SW 1271 (cell line): ENCODE data around the gene CEBPG.

ENCODE experiments used
- DNase-seq, 2 experiments: peaks; one replicate each; lab custom pipeline; 2025; lab: John Stamatoyannopoulos, UW

The CEBPG gene

DNA sequence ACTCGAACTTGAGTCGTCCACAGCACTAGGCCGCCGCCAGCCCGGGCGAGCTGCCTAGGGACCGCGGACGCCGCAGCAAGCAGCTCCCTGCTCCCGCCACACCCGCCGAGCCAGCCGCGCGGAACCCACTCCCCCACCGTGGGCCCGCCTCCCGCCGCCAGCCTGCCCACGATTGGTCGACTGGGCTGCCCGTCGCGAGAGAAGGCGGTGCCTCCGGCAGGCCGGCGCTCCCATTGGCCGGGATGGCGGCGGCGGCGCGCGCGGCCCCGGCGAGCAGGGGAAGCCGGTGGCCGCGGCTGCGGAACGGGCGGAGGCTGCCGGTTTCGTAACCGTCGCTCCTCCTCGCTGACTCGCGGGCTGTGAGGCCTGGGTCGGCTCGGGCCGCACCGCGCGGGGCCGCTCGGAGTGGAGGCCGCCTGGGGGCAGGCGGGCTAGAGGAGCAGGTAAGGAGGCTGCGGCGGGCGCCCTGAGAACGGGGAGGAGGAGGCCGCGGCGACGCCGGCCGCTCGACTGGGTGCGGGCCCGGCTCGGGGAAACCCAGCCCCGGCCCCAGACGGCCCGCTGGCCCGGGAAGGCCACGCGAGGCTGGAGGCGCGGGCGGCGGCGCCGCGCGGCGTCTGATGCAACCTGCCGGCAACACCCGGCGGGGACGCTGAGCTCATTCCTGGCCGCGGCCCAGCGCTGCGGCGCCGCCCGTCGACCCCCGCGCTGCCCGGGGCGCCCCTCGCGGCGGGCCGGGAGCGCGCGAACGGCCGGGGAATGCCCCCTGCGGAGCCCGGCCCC is at the start of gene CEBPG:
Gene CEBPG, plus strand, starts transcription at position 257 of the 783 bp plus-strand sequence. CDS start 5,531 bp downstream, outside the sequence.
- peak; percentile 48 to 74 for DNase-seq

GRCh38 chr19:33324628-33325027 is 48.9 kb upstream of the CEBPG start:
- DNase-seq, result no peak

DNA sequence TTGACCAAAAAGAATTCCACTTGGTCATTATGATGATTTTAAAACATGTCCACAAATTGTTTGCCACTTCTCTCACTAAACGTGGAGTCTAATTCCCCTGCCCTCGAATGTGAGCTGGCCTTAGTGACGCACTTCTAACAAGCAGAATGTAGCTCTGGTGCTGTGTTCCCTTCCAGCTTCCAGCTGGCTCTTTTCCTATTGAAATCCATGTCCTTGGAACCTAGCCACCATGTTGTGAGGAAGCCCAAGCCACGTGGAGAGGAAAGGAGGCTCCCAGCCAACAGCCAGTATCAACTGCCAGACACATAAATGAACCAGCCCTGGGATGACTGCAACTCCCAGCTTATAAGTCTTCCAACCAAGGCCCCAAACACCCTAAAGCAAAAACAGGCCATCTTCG is 47.6 kb upstream of the CEBPG start:
- no peak for DNase-seq

- no peak for DNase-seq
Measured at GRCh38 chr19:33329060-33329459, 44.4 kb upstream of the CEBPG start.

- no peak for DNase-seq
Measured at GRCh38 chr19:33329736-33330135, 43.8 kb upstream of the CEBPG start.

DNA sequence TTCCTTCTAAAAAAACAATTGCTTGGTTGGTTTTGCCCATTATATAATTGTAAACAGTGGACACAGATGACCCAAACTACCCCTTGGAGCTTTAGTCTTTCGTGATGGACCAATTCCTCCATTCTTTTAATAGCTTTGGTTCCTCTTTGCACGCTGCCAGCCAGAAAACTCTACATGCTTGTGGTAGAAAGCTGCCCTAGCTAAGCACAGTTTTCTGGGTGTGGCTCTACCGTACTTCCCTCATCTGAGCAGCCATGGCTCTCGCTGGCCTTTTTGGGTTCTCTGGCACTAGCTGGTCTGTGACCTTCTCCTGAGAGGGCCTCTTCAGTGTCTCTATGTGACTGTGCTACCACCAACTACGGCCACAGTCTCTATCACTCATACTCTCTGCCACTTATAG is 41.3 kb upstream of the CEBPG start:
- no peak for DNase-seq

- no peak for DNase-seq
Measured at GRCh38 chr19:33333151-33333550, 40.4 kb upstream of the CEBPG start.

DNA sequence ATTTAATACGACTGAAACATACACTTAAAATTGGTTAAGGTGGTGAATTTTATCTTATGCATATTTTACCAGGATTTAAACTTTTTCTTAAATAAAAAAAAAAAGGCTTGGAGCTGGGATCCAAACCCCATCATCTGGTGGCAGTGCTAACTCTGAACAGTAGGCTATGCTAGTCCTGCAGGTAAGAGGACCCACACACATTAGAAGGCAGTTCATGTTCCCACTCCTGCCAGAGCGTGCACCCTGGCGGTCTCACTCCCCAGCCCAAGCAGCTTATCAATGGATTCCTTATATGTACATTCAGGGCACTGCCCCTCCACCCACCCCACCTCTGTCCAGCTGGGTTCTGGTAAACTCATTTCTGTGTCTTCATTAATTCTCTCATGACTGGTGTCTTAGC is 39.9 kb upstream of the CEBPG start:
- DNase-seq, result no peak

DNA sequence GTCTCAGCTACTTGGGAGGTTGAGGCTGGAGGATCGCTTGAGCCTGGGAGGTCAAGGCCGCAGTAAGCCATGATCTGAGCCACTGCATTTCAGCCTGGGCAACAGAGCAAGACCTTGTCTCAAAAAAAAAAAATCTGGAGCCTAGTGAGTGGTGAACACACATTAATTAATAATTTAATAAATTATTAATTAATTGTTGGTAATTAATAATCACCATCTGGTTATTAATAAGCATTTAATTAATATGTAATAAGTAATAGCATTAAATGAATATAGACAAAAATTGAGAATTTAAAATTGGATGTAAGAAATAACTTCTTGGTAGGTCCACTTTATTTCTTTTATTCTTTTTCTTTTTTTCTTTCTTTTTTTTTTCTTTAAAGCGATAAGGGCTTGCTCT is 39.2 kb upstream of the CEBPG start:
- no peak for DNase-seq

DNA sequence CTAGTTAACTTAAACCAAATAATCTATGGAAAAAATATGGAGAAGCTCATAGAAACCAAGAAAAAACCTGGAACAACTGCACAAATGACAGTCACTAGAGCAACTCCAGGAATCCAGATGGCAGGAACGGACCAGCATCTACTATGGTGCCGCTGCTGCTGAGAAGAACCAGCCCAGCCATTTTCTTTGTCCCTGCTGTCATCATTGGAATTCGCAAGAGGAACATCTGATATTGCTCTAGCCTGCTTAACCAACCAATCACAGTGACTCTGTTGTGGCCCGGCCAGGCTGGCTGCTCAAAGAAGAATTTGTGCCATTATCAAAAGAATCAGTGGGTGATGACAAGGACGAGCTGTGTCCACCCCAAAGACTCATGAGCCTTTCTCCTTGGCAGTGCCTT is 38.1 kb upstream of the CEBPG start:
- no peak for DNase-seq

DNA sequence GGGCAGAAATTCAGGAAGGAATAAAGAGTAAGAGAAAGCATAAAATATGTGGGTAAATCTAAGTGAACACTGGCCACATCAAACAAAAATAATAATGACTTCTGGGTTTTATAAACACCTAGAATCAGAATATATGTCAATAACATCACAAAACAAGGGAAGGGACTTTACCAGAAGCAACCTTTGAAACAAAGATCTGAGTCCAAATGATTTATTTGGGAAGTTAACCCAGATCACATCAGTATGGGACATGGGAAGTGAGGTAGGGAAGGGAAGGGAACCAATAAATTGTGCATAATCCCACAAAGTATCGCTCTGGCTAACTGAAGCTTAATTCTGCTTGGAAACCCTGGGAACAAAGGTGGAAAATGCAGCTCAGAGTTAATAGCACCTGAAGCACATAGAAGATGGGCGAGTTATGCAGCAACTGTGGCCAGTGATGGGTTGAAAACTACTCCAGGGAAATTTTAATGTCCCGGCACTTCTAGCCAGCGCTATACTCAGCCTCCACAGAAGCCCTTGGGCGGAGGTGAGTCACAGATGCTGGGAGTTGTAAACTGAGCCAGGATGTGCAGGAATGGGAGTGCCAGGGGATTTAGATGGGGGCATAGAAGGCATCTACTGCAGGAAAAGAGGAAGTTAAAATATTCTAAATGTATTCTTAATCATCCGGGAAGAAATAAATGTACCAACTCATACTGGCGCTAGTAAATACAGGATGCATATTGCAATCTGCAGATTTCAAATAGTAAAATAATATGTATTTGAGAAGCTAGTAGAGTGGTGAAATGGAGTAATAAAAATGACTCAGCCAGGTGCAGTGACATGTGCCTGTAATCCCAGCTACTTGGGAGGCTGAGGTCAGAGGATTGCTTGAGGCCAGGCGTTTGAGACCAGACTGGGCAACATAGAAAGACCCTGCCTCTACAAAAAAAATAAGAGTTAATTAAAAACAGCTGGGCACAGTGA is 34.2 kb upstream of the CEBPG start:
- no peak for DNase-seq

DNA sequence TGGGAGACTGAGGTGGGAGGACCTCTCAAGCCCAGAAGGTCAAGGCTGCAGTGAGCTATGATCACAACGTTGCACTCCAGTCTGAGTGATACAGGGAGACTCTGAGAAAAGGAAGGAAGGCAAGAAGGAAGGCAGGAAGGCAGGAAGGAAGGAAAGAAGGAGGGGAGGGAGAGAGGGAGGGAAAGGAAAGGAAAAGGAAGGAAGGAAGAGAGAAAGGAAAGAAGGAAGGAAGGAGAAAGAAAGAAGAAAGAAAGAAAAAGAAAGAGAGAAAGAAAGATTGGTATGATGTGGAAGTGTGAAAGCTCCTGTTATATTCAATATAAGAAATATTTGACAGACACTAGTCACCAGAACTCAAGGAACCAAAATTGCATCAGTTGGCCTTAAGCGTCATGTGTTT is 32.5 kb upstream of the CEBPG start:
- no peak for DNase-seq

DNA sequence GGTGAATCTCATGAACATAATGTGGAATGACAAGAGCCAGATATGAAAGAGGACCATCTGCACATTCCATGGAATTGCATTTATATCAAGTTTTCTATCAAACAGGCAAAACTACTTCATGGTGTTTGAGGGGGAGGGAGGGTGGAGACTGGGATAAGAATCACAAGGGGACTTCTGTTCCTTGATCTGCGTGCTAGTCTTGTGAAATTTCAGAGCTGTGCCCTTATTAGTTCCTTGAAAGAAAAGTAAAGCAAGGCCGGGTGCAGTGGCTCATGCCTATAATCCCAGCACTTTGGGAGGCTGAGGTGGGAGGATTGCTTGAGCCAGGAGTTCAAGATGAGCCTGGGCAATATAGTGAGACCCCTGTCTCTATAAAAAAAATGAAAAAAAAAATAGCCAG is 30.2 kb upstream of the CEBPG start:
- DNase-seq, result no peak

DNA sequence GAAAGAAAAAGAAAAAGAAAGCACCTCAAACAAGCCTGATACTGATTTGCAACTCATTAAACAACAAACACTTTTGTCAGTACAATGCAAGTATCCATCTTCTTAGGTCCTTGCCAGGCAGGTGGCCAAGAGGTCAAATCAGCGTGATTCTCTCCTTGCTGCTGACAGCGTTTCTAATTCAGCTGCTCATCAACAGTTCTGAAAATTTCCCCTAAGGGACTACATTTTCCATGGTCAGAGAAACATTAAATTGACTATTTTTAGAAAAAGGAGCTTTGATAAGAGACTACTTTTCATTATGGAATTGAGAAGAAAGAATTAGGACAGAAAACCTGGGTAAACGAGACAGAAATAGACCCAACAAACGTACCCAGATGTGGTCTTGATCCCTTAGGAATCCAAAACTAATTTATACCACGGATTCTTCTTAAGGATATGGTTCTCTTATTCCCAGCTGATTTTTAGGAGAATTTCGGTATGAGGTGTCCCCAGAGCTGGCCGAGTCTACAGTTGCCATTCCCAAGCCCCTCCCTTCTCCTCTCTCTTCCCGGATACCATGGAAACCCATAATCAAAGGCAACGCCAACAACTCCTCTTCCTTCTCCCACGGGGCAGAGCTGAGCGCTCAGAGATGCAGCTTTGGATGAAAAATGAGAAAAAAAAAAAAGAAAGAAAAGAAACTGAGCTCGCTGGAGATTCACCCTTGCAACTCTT is 29.5 kb upstream of the CEBPG start:
- no peak for DNase-seq

DNA sequence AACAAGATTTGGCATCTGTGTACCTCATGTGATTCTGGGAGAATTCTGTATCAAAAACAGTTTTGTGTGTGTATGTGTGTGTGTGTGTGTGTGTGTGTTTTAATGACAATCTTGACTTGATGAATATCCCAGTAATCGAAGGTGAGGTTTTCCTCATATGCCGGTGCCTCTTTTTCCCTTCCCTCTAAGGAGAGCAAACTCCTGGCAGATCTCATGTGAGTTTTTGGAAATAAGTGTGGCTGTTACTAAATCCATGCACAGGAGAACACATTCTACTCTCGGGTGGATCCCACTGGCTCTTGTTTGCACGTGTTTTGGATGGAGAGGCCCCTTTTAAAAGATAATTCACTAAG is 29.0 kb upstream of the CEBPG start:
- DNase-seq, result no peak

DNA sequence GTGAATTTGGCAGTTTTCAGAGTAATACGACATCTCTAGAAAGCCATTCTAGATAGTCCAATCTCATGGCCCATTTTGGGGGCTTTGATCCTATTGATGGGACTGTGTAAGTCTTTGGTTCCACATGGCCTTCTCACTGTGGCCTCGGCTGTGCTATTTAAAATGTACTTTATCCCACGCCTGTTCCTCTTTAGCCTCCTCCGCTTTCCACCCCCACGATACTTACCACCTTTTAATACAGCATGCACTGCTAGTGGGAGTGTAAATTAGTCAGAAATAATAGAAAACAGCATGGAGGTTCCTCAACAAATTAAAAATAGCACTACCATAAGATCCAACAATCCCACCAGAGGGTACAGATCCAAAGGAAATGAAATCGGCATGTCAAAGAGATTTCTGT is 28.3 kb upstream of the CEBPG start:
- DNase-seq, result no peak

- no peak for DNase-seq
Measured at GRCh38 chr19:33346665-33347064, 26.8 kb upstream of the CEBPG start.

- no peak for DNase-seq
Measured at GRCh38 chr19:33347300-33347699, 26.2 kb upstream of the CEBPG start.

- no peak for DNase-seq
Measured at GRCh38 chr19:33348301-33349010, 25.1 kb upstream of the CEBPG start.

DNA sequence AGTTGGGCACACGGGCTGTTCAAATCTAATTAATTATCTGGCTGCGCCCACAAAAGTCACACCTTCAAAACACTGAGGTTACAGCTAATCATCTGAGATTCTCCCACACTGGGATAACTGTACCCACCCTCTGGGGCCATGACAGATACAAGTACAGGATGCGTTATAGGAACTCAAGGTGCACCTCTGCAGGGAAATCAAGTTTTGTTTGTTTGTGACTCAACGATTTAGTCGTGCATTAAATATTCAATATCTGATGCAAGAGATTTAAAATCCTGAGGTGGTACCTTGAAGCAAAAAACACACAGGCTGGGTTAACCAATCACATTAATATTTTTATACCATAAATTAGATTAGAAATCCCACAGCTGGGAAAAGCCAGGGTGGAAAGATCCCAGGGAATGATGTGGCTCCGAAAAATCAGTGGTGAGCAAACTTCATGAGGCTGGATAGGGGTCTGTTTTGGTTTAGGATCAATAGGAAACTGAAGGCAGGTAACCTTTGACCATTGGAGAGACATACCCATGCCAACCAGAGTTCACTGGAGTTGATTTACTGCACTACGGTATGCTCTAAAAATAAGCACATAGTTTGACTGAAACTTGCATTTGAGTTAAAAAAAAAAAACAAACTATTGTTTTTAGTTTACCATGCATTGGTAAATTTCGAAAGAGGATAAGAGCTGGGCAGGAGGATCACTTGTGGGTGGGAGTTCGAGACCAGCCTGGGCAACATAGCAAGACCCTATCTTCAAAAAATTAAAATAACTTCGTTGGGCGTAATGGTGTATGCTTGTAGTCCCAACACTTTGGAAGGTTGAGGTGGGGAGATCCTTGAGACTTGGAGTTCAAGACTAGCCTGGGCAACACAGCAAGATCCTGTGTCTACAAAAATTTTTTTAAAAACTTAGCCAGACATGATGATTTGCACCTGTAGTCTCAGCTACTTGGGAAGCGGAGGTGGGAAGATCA is 23.9 kb upstream of the CEBPG start:
- DNase-seq, result no peak
